ENCODE data around the gene VIM. TPM values are rescaled to one million over a fixed set of nuclear protein-coding genes. Genes with fewer than 3 reads are reported as not detected.

VIM gene
- total and polyA plus RNA-seq, 2 experiments from 2014 or later = 302 to 1,051 TPM

DNA sequence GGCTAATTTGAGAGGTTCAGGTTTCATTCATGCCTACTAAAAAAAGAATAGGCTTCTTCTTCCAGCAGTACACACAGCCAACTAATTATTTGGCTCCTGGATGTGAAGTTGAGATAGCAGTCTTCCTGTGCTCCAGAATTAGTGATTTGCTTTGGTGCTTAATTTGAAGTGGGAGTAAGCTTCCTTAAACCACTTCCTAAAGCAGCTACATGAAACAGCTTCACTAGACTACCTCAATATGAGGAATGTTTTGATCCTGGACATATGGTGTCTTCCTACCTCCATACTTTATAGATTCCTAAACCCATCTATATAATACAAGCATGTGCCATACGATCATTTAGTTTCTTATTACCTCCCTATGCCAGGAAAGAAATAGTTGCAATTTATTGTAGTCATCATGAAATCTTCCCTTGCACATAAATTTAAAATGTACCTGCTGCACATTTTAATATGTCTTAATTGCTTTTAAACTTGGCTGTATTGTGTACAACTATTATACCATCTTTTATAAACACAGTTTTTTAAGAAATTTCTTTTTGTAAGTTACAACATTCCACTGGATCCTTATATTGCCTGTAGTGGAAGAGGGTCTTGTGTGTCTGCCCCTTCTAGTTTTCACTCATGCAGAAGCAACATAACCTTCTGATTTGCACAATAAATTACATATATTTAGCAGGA lies 8.6 kb downstream of the VIM start:
- Histone ChIP-seq H3K27ac (no peak overlapping the region), H3K9me2 (replicated peaks; ENCODE audit: insufficient read depth) (no peaks in the 10 kb centered on the region), H3K79me2 (peaks cover 14% of the 10 kb centered on the region), H3K9me3 (ENCODE audit: low read depth) (no peaks in the 10 kb centered on the region), H2AFZ (no peak overlapping the region), H3K4me3 (no peak overlapping the region), H3K36me3 (replicated peaks; ENCODE audit: insufficient read depth, low read depth) (no peaks in the 10 kb centered on the region), H3K4me1 (ENCODE audit: insufficient read depth) (peaks cover 14% of the 10 kb centered on the region), H3K4me2 (no peak overlapping the region), H4K20me1 (ENCODE audit: insufficient read depth, poor library complexity, severe bottlenecking) (peaks cover 41% of the 10 kb centered on the region), H3K27me3 (no peaks in the 10 kb centered on the region)
- no peak for DNase-seq (ENCODE audit: low spot score)
- 83% methylated on average over 1 of the region's 1 CpG for WGBS (ENCODE audit: low lambda C conversion rate, missing lambda C conversion rate)
- TF ChIP-seq EZH2phosphoT487 (IDR thresholded peaks at IDR 0.05; ENCODE audit: low read depth, severe bottlenecking, unreplicated experiment) = no peak
- no peak for TF ChIP-seq EZH2 (IDR thresholded peaks at IDR 0.05; ENCODE audit: borderline replicate concordance)
- TF ChIP-seq, protein P1, sequence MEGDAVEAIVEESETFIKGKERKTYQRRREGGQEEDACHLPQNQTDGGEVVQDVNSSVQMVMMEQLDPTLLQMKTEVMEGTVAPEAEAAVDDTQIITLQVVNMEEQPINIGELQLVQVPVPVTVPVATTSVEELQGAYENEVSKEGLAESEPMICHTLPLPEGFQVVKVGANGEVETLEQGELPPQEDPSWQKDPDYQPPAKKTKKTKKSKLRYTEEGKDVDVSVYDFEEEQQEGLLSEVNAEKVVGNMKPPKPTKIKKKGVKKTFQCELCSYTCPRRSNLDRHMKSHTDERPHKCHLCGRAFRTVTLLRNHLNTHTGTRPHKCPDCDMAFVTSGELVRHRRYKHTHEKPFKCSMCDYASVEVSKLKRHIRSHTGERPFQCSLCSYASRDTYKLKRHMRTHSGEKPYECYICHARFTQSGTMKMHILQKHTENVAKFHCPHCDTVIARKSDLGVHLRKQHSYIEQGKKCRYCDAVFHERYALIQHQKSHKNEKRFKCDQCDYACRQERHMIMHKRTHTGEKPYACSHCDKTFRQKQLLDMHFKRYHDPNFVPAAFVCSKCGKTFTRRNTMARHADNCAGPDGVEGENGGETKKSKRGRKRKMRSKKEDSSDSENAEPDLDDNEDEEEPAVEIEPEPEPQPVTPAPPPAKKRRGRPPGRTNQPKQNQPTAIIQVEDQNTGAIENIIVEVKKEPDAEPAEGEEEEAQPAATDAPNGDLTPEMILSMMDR (IDR thresholded peaks at IDR 0.05; ENCODE audit: poor library complexity) = no peak

DNA sequence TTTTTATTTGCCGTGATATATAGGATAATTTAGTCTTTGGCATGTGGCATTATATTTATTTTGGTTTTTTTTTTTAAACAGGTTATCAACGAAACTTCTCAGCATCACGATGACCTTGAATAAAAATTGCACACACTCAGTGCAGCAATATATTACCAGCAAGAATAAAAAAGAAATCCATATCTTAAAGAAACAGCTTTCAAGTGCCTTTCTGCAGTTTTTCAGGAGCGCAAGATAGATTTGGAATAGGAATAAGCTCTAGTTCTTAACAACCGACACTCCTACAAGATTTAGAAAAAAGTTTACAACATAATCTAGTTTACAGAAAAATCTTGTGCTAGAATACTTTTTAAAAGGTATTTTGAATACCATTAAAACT lies 9.1 kb downstream of the VIM start:
- Histone ChIP-seq H3K4me1 (ENCODE audit: insufficient read depth) (peaks cover 10% of the 10 kb centered on the region), H3K27me3 (no peaks in the 10 kb centered on the region), H3K9me2 (replicated peaks; ENCODE audit: insufficient read depth) (no peaks in the 10 kb centered on the region), H3K4me3 (no peak overlapping the region), H3K4me2 (no peak overlapping the region), H4K20me1 (ENCODE audit: insufficient read depth, poor library complexity, severe bottlenecking) (peaks cover 36% of the 10 kb centered on the region), H3K36me3 (replicated peaks; ENCODE audit: insufficient read depth, low read depth) (no peaks in the 10 kb centered on the region), H3K27ac (no peak overlapping the region), H3K79me2 (peaks cover 8% of the 10 kb centered on the region), H3K9me3 (ENCODE audit: low read depth) (no peaks in the 10 kb centered on the region), H2AFZ (no peak overlapping the region)
- DNase-seq (ENCODE audit: low spot score) = no peak
- TF ChIP-seq EZH2phosphoT487 (IDR thresholded peaks at IDR 0.05; ENCODE audit: low read depth, severe bottlenecking, unreplicated experiment) (no peak), EZH2 (IDR thresholded peaks at IDR 0.05; ENCODE audit: borderline replicate concordance) (no peak)
- TF ChIP-seq, protein P1 (IDR thresholded peaks at IDR 0.05; ENCODE audit: poor library complexity) = no peak
- 92% methylated on average over 5 of the region's 5 CpGs for WGBS (ENCODE audit: low lambda C conversion rate, missing lambda C conversion rate)

DNA sequence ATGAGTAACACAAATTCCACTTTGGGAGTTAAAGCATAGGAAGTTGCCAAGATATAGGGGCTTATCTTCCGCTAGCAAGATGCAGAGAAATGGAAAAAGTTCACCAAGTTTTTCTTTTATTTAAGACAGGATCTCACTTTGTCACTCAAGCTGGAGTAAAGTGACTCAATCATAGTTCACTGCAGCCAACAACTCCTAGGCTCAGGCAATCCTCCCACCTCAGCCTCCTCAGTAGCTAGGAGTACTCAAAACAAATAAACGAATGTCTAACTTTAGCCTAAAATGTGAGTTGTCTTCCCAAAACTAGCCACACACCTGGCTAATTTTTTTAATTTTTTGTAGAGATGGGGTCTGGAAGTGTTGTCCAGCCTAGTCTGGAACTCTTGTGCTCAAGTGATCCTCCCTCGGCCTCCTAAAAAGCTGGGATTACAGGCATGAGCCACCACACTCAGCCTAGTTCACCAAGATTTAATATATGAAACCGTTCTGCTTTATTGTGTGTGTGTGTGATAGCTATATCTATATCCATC lies 9.9 kb downstream of the VIM start:
- Histone ChIP-seq H3K4me2 (no peak overlapping the region), H3K79me2 (peaks cover under 1% of the 10 kb centered on the region), H3K4me1 (ENCODE audit: insufficient read depth) (peaks cover 2% of the 10 kb centered on the region), H3K4me3 (no peak overlapping the region), H3K9me3 (ENCODE audit: low read depth) (no peaks in the 10 kb centered on the region), H3K27ac (no peak overlapping the region), H4K20me1 (ENCODE audit: insufficient read depth, poor library complexity, severe bottlenecking) (peaks cover 28% of the 10 kb centered on the region), H3K36me3 (replicated peaks; ENCODE audit: insufficient read depth, low read depth) (no peaks in the 10 kb centered on the region), H3K9me2 (replicated peaks; ENCODE audit: insufficient read depth) (no peaks in the 10 kb centered on the region), H3K27me3 (no peaks in the 10 kb centered on the region), H2AFZ (no peak overlapping the region)
- no peak for TF ChIP-seq EZH2phosphoT487 (IDR thresholded peaks at IDR 0.05; ENCODE audit: low read depth, severe bottlenecking, unreplicated experiment)
- TF ChIP-seq EZH2 (IDR thresholded peaks at IDR 0.05; ENCODE audit: borderline replicate concordance) = no peak
- TF ChIP-seq, protein P1 (IDR thresholded peaks at IDR 0.05; ENCODE audit: poor library complexity) = no peak
- DNase-seq (ENCODE audit: low spot score) = no peak
- 87% methylated on average over 4 of the region's 4 CpGs for WGBS (ENCODE audit: low lambda C conversion rate, missing lambda C conversion rate)
